ENCODE results near the gene CACNB4. TPM values are rescaled to one million over a fixed set of nuclear protein-coding genes. Genes with fewer than 3 reads are reported as not detected.
"Not testable (repeated sequence)": the region's sequence is repeated elsewhere in the genome, so short reads cannot be mapped to it uniquely, and the experiment has no call there.

Gene CACNB4
- under 1 TPM; 0.08 to 0.10 TPM for total RNA-seq

- POLR2A ChIA-PET = no interaction called here
- CTCF ChIA-PET = no interaction called here
These were observed at the start of gene CACNB4 for GRCh38 chr2:152098496-152099366. Gene CACNB4 (minus strand): TSS chr2:152099044.

DNA sequence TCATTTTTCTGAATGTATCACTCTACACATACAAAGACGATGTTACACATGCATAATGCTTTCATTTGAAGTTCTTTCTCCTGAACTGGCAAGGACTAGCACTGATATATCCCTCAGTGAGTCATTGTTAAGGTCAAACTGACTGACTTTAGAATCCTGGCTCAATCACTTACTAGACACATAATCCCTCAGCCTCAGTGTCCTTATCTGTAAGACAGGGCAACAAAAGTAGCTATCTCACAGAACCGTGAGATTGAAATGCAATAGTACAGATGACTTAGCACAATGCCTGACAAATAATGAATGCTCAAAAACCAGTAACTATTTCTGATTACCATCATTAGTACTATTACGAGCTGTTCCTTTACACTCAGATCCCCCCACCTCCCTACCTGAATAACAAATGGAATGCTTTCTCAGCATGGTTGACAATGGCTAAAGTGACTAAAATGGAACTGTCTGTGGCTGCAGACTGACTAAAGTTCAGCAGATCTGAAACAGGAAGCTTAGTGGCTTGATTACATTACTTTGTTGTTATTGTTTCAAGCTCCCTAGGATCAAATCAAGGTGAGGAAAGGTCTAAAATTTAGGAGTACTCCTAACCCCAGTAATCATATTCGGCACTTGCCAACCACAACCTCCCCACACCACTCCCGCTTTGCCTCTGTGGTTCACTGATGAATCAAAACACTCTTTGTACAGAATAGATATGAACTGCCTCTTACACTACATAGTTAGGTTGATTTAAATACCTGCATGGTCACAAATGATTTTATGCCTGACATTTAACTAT, 35.8 kb upstream of the CACNB4 start:
- POLR2A ChIA-PET = no interaction called here
- CTCF ChIA-PET = no interaction called here

DNA sequence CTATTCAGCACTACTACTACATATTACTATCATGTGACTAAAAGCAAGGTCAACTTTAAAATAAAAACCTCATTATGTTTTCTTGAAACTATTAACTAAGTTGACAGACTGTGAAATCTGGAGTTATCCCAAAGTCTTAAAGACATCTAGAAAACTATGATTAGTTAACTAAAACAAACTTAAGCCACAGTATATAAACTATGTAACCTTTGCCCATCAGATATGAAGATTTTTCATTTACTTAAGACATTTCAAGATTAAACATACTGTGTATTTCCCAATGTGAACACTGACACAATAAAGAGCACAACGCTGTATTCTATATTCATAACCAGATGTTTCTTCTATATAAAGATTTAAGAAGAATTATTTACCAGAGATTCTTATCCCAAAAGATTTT, 33.5 kb upstream of the CACNB4 start:
- POLR2A ChIA-PET = no interaction called here
- CTCF ChIA-PET = no interaction called here

- CTCF ChIA-PET = interaction anchor here (0.5 kb wide), 1 partner anchor 808 kb away, joined by 5 read pairs; no protein-coding TSS in a partner anchor
- POLR2A ChIA-PET = no interaction called here
These were observed 28.8 kb upstream of the CACNB4 start for GRCh38 chr2:152127628-152128027.

GRCh38 chr2:152126664-152127063, 27.8 kb upstream of the CACNB4 start:
- CTCF ChIA-PET = no interaction called here
- POLR2A ChIA-PET = no interaction called here

GRCh38 chr2:152122161-152122560, 23.3 kb upstream of the CACNB4 start:
- ChIA-PET CTCF (no interaction called here), POLR2A (no interaction called here)

DNA sequence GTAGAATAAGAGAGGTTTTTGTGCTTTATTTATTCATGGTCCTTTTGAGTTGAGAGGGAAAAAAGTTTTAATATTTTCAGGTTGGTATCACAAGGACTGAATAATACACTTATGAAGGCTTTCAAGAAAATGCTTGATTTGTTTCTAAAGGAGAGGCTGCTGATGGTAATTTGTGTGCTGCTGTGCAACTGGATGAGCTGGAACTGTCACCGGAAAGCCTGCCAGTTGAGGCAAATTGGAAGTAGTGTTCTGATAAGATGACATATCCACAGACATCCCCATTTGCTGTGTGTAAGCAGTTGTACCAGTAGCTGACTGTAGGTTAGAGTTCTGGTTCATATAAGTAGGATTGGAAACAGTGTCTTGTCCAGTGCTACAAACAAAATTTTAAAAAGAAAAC, 21.6 kb upstream of the CACNB4 start:
- CTCF ChIA-PET = no interaction called here
- POLR2A ChIA-PET = no interaction called here

GRCh38 chr2:152115952-152116351, 17.1 kb upstream of the CACNB4 start:
- ChIA-PET POLR2A (no interaction called here), CTCF (interaction anchor here (0.7 kb wide), 1 partner anchor 84 kb away, joined by 4 read pairs; no protein-coding TSS in a partner anchor)

DNA sequence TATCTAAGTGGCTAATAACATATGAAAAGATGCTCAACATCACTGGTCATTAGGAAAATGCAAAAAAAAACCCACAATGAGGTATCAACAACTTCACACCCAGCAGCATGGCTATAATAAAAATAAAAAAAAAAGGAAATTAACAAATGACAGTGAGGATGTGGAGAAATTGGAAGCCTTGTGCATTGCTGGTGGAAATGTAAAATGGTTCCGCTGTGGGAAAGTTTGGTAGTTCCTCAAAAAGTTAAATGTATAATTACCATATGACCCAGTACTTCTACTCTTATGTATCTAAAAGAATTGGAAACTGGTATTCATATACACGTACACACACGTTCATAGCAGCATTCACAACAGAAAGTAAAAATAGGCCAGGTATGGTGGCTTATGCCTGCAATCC, 15.5 kb upstream of the CACNB4 start:
- ChIA-PET CTCF (no interaction called here), POLR2A (no interaction called here)

DNA sequence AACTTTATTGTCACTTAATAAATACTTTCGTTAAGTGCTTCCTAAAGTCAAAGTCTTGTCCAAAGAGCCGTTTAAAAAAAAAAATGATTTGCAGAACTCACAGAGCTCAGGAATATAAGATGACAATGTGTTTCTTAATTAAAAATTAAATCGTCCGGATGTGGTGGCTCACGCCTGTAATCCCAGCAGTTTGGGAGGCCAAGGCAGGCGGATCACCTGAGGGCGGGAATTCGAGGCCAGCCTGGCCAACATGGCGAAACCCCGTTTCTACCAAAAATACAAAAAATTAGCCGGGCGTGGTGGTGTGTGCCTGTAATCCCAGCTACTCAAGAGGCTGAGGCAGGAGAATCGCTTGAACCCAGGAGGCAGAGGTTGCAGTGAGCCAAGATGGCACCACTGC, 8.3 kb upstream of the CACNB4 start:
- POLR2A ChIA-PET = not testable (repeated sequence)

DNA sequence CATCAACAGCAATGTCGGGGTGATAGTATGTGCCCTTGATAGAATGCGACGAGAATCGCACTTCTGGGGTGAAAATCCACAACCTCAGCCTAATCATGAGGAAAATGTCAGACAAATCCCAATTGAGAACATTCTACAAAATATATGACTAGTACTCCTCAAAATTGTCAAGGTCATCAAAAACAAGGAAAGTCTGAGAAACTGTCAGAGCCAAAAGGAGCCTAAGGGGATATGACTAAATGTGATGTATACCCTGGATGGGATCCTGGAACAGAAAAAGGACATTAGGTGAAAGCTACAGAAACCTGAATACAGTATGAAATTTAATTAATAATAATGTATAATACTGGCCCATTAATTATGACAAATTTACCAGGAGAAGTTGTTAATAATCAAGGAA, 7.6 kb upstream of the CACNB4 start:
- ChIA-PET POLR2A (no interaction called here), CTCF (no interaction called here)

More for the DNA sequence above, 8.3 kb upstream of the CACNB4 start:
- CTCF ChIA-PET = interaction anchor here (0.7 kb wide), 1 partner anchor 963 kb away, joined by 7 read pairs; no protein-coding TSS in a partner anchor

- CTCF ChIA-PET = interaction anchor here (0.7 kb wide), 1 partner anchor 73 kb away, joined by 3 read pairs; no protein-coding TSS in a partner anchor
These were observed 4.4 kb upstream of the CACNB4 start for GRCh38 chr2:152103271-152103670.

DNA sequence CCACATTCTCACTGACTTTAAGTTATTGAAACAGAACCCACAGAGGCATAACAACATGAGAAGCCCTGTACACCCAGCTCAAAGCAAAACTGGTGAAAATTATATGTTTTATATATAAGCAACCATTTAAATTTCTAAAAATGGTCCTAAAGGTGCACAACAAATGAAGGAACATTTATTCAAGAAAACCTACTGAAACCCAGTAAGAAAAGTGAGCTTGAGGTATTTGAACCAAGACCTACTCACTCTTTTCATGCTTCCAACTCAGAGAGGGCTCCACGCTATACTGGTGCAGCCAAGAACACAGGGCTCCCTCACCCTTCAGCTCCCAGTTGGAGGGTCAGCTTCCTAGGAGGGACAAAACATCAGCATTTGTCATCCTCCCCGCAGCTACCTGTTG, 2.1 kb upstream of the CACNB4 start:
- CTCF ChIA-PET = no interaction called here
- POLR2A ChIA-PET = no interaction called here

More at GRCh38 chr2:152103271-152103670, 4.4 kb upstream of the CACNB4 start:
- POLR2A ChIA-PET = no interaction called here

DNA sequence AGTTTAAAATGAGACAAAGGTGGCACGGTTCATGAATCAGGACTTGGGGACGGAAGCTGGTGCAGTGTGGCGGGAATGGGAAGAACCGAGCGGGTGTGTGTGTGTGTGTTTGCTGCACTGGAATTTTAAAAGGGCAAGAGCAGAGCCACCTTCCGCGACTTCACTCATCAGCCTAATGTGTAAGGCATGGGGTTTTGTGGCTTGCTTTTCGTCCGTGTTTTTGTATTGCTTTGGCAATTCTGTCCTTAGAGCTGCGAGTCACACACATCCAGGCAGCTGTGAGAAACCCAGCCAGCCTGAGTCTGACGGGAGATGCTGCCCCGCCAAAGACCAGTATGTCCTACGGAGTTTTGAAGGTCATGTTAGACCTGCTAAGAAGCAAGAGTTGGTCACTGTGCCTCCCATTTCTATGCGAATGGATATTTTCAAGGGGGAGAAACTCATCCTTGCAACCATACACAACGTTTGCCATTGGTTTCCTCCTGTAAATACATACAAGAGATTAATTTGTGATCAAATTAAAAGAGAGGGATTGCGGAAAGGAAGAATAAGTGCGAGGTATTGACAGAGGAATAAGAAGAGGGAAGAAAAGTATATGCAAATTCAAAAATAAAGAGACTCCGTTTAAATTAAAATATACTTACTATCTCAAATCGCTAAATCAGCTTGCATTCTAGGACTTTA, 665 bp upstream of the CACNB4 start:
- ChIA-PET POLR2A (no interaction called here), CTCF (no interaction called here)

- CTCF ChIA-PET = interaction anchor here (1.3 kb wide), 1 partner anchor 78 kb away, joined by 3 read pairs; the partner anchor contains the start of gene STAM2
- POLR2A ChIA-PET = no interaction called here
These were observed 896 bp downstream of the CACNB4 start for GRCh38 chr2:152097801-152098495.

DNA sequence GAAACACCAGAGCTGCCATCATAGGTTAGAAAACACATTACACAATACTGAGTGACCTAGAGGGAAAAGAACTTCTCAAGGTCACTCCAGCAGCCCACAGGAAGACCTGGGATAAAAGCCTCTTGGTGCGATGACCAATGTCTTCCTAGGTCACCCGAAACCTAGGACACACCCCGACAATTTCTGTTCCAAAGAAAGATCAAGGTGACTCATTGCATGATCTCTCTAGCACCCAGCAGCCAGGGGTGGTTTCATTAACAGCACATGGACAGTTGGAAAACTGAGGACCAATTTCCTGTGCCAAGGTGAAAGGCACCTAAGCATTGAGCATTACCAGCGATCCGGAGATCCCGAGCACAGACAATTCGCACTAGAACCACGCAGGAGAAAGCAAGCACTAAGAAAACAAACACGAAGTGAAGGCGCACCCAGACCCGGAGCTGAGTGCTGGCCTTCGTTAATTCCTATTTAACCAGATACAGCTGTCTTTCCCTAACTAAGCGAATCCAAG, 1.5 kb downstream of the CACNB4 start:
- ChIA-PET CTCF (interaction anchor here (1.3 kb wide), 1 partner anchor 79 kb away, joined by 3 read pairs; the partner anchor contains the start of gene STAM2), POLR2A (no interaction called here)

DNA sequence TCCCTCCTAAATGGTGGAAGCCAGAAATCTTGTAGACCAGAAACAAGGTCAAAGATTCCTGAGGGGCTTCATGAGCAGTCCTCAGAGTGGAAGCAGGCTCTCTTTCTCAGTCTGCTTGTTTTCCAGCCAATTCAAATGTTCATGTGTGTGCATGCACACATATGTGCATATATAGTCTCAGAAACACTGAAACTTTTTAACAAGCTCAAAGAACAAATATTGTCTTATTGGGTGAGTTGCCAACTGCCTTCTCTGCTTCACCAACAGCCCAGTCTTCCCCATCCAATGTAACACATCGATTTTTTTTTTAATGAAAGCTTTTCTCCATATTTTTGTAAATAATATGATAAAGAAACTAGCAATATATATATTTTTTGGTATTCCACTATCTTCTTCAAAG, 3.7 kb downstream of the CACNB4 start:
- POLR2A ChIA-PET = no interaction called here
- CTCF ChIA-PET = no interaction called here

DNA sequence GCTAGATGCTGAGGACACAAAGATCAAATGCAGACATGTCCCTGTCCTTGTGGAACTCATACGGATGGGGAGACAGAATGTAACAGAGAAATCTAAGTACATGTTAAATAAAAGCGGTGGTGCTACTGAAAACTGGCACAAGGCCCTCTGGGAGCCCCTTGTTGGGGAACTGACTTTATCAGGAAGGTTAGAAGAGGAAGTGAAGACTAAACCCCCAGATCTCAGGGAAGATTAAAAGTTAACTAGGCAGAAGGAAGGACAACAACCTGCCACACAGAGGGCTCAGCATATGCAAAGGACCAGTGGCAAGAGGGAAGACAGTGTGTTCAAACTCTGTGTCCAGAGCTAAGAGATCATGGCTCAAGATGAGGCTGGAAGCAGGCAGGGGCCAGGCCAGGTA, 4.8 kb downstream of the CACNB4 start:
- POLR2A ChIA-PET = no interaction called here

DNA sequence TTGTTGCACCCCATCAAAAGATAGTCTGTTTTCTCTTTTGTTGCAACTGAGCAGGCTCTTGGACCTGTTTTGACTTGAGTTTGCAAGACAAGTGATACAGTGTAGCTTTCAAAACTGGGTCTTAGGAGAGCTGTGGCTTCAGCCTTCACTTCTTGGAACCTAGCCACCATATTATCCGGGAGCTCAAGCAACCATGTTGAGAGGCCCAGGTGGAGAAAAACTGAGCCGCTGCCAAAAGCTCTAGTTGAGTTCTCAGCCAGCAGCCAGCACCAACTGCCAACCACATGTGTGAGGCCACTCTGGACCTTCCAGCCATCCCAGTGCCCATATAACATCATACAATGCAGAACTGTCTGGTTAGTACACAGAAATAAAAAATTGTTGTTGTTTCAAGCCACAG, 5.4 kb downstream of the CACNB4 start:
- POLR2A ChIA-PET = no interaction called here
- CTCF ChIA-PET = no interaction called here

More for the DNA sequence above, 4.8 kb downstream of the CACNB4 start:
- CTCF ChIA-PET = no interaction called here

DNA sequence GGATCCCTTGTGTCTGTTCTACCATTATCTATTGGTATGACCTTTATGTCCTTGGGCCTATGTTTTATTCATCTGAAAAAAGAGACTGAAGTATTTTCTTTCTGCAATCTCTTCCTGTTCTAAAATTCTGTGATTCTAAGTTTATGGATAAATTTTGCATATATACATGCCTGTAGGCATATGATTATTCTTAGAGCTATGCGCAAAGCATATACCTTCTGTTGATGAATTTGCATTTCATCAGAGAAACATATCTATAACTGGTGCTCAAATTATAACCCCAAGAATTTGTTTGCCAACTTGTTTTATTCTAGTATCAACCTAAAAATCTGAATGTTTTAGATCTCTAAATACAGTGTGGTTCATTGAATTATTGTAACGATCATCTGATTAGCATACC, 6.7 kb downstream of the CACNB4 start:
- ChIA-PET CTCF (no interaction called here), POLR2A (no interaction called here)
